ENCODE measurements around the gene ANO2.

The ANO2 gene

GRCh38 chr12:5921966-5922899 lies 22.8 kb downstream of the ANO2 start:
- in situ Hi-C loops (cut with MboI; ENCODE audit: low pct_unique_long_range_greater_than_20kb, low sequenced_read_pairs): no loop called here
- no peak for DNase-seq

GRCh38 chr12:5921027-5921909 lies 23.8 kb downstream of the ANO2 start:
- no peak for DNase-seq
- in situ Hi-C loops (cut with MboI; ENCODE audit: low pct_unique_long_range_greater_than_20kb, low sequenced_read_pairs): no loop called here

- DNase-seq: no peak
- in situ Hi-C loops (cut with MboI; ENCODE audit: low pct_unique_long_range_greater_than_20kb, low sequenced_read_pairs): no loop called here
Observed at GRCh38 chr12:5916785-5917290, 28.2 kb downstream of the ANO2 start.

- in situ Hi-C loops (cut with MboI; ENCODE audit: low pct_unique_long_range_greater_than_20kb, low sequenced_read_pairs): no loop called here
- DNase-seq: no peak
Observed at GRCh38 chr12:5915511-5915910, 29.5 kb downstream of the ANO2 start.

DNA sequence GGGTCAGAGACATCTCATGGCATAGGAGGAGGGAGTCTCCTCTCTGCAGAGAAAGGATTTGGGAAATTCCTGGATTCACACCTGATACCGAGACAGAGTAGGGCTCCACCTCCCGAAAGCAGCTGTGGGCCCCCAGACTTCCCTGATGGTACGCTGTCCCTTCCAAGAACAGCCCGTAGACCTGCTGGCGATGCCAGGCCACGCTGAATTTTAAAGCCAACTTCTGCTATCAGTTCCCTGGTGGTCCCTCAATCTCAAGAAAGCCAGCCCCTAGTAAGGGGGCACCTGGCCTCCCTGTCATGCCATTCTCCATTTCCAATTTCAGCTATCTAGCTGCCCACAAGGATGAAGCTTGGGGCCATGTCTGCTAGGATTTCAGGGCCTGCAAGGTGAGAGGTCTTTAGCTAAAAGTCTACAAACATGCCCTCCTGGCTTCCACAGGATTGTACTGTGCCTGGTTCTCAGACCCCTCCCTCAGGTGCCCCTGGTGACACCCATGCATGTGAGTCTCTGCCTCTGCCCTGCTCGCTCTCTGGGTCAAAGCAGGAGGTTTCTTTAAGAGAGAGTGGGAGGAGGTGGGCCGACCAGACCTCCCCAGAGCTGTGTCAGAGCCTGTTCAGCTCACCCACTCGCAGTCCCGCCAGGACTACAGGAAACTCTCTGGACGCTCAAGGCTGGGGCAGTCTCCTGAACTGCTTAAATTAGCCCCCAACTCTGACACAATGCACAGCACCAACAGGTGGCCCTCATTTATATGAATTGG lies 30.5 kb downstream of the ANO2 start:
- in situ Hi-C loops (cut with MboI; ENCODE audit: low pct_unique_long_range_greater_than_20kb, low sequenced_read_pairs): no loop called here
- DNase-seq: no peak

- DNase-seq: no peak
- in situ Hi-C loops (cut with MboI; ENCODE audit: low pct_unique_long_range_greater_than_20kb, low sequenced_read_pairs): no loop called here
Observed at GRCh38 chr12:5913387-5913786, 31.7 kb downstream of the ANO2 start.

GRCh38 chr12:5912437-5913334 lies 32.4 kb downstream of the ANO2 start:
- in situ Hi-C loops (cut with MboI; ENCODE audit: low pct_unique_long_range_greater_than_20kb, low sequenced_read_pairs): no loop called here
- no peak for DNase-seq

DNA sequence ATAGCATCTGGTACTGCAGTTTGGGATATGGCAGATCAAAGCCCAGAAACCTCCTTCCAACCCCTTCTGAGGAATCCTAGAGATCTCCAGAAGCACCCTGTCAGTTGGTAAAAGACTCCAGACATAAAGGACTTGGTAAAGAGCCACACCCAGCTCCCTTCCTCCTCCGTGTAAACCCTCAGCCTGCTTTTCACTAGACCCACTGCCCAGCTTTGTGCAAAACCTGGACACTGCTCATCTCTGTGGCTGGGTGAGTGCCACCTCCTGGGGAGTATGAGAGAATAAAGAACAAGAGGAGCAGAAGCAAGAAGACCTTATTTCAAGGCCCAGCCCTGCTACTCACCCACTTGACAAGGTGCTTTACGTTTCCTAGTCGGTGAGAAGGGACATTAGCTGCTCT lies 33.0 kb downstream of the ANO2 start:
- in situ Hi-C loops (cut with MboI; ENCODE audit: low pct_unique_long_range_greater_than_20kb, low sequenced_read_pairs): no loop called here
- no peak for DNase-seq

GRCh38 chr12:5910790-5911548 lies 34.1 kb downstream of the ANO2 start:
- in situ Hi-C loops (cut with MboI; ENCODE audit: low pct_unique_long_range_greater_than_20kb, low sequenced_read_pairs): no loop called here
- no peak for DNase-seq

- in situ Hi-C loops (cut with MboI; ENCODE audit: low pct_unique_long_range_greater_than_20kb, low sequenced_read_pairs): no loop called here
- no peak for DNase-seq
Observed at GRCh38 chr12:5909560-5909959, 35.5 kb downstream of the ANO2 start.

DNA sequence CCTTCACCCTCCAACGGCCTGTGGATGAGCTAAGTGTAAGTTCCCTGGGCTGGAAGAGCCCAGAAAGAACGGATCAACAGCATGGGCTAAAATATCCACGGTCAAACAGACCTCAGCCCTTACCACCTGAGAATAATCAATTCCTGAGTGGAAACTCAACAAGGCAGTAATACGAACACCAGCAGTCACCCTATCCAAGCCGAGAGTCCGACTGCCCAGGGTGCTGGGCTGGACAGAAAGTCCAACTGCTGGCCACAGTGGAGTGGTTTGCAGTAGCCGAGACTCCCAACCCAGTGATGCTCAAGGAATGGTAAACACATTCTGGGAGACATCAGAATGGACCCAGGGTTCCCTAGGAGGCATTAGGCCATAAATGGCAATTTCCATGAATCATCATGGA lies 36.8 kb downstream of the ANO2 start:
- no peak for DNase-seq
- in situ Hi-C loops (cut with MboI; ENCODE audit: low pct_unique_long_range_greater_than_20kb, low sequenced_read_pairs): no loop called here

GRCh38 chr12:5907807-5908206 lies 37.3 kb downstream of the ANO2 start:
- no peak for DNase-seq
- in situ Hi-C loops (cut with MboI; ENCODE audit: low pct_unique_long_range_greater_than_20kb, low sequenced_read_pairs): no loop called here

GRCh38 chr12:5905757-5906156 lies 39.3 kb downstream of the ANO2 start:
- no peak for DNase-seq
- in situ Hi-C loops (cut with MboI; ENCODE audit: low pct_unique_long_range_greater_than_20kb, low sequenced_read_pairs): no loop called here

- no peak for DNase-seq
- in situ Hi-C loops (cut with MboI; ENCODE audit: low pct_unique_long_range_greater_than_20kb, low sequenced_read_pairs): no loop called here
Observed at GRCh38 chr12:5904969-5905368, 40.1 kb downstream of the ANO2 start.

DNA sequence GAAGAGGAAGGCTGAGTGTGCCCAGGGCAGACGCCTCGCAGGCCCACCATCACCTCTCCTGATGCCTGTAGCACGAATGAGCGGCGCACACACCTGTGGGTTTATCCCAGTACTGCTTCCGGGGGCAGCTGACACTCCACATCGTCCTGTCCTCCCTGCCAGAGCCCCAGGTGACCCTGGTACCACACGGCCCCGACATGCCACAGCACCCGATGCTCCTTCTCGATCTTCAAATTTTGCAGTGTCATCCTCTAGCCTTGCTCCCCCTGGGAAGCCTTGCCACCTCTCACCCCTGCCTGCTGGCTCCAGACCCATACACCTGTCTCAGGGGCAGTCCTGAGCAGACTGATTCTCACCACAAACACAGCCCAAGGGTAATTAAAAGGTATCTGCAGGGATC lies 40.6 kb downstream of the ANO2 start:
- in situ Hi-C loops (cut with MboI; ENCODE audit: low pct_unique_long_range_greater_than_20kb, low sequenced_read_pairs): no loop called here

GRCh38 chr12:5902736-5903135 lies 42.3 kb downstream of the ANO2 start:
- DNase-seq: no peak
- in situ Hi-C loops (cut with MboI; ENCODE audit: low pct_unique_long_range_greater_than_20kb, low sequenced_read_pairs): no loop called here

More for the DNA sequence above, 40.6 kb downstream of the ANO2 start:
- DNase-seq: no peak

GRCh38 chr12:5901416-5901815 lies 43.6 kb downstream of the ANO2 start:
- in situ Hi-C loops (cut with MboI; ENCODE audit: low pct_unique_long_range_greater_than_20kb, low sequenced_read_pairs): no loop called here
- no peak for DNase-seq

All from KBM-7 (cell line).